Effector memory CD8-positive, alpha-beta T cell (primary cell): ENCODE data around the gene CRYBG1.
"Not testable (repeated sequence)": the region's sequence is repeated elsewhere in the genome, so short reads cannot be mapped to it uniquely, and the experiment has no call there.

ENCODE experiments used
- ATAC-seq: fragments of 150-1000 bp; cut with Tn5 transposase; replicated peaks from 2 replicates; pipeline ENCODE4 v1.10.0; 2021; ENCODE audit warnings: mild to moderate bottlenecking, moderate library complexity
- DNase-seq, 3 experiments: peaks; one replicate each; pipeline ENCODE4 v3.0.0; 2021
- H3K27ac Mint-ChIP-seq, 2 donors: one replicate each; pipeline ENCODE4 v1.8.0; 2022; ENCODE audit warnings: mild to moderate bottlenecking in 2 of 2, mixed read lengths in 2 of 2, moderate library complexity in 2 of 2
- H3K27me3 Mint-ChIP-seq, 2 donors: one replicate each; pipeline ENCODE4 v1.8.0; 2022; ENCODE audit warnings: mixed read lengths in 2 of 2
- H3K36me3 Mint-ChIP-seq: one replicate; pipeline ENCODE4 v1.8.0; 2022; ENCODE audit warnings: mild to moderate bottlenecking, moderate library complexity, mixed read lengths; ENCODE audit not compliant: insufficient read depth
- H3K4me1 Mint-ChIP-seq, 2 donors: one replicate each; pipeline ENCODE4 v1.8.0; 2022; ENCODE audit warnings: low read depth in 2 of 2, mixed read lengths in 2 of 2
- H3K4me3 Mint-ChIP-seq, 2 donors: one replicate each; pipeline ENCODE4 v1.8.0; 2022; ENCODE audit warnings: mild to moderate bottlenecking in 2 of 2, mixed read lengths in 2 of 2, moderate library complexity in 2 of 2
- H3K9me3 Mint-ChIP-seq, 2 donors: one replicate each; pipeline ENCODE4 v1.8.0; 2022; ENCODE audit warnings: mixed read lengths in 2 of 2

The CRYBG1 gene

DNA sequence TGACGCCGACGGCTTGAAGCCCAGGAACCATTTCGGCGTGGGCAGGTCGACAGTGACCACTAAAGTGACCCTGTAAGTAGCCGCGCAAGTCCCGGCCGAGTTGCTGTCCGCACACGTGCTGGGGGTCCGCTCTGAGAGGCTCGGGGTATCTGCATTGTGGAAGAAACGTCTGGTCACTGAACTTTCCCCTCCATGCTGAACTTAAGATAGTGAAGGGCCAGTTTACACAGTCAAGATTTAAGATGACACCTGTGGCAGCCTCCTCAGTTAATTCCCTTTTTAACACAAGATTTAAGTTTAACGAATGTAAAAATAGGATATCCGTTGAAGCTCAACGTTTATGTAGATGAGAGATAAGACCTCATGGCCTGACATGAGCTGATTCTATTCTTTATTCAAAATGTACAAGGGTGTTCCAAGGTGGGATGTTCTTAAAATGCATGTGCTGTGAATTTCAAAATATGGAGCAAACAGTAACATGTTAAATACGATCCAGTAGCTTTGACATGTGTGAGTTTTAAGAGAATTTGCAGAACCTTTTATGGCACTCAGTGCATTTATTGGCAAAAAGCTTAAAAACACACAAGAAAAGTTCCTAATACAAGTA lies 152.6 kb downstream of the CRYBG1 start:
- Mint-ChIP-seq H3K9me3 (no peaks in the 10 kb centered on the region), H3K4me3 (peak overlapping the region; percentile 96 to 97), H3K4me1 (peaks cover 45 to 57% of the 10 kb centered on the region in 2 donors), H3K27ac (peak overlapping the region; percentile 94 to 96), H3K36me3 (peaks cover 15% of the 10 kb centered on the region), H3K27me3 (no peaks in the 10 kb centered on the region)
- ATAC-seq (no peak), DNase-seq (no peak)

DNA sequence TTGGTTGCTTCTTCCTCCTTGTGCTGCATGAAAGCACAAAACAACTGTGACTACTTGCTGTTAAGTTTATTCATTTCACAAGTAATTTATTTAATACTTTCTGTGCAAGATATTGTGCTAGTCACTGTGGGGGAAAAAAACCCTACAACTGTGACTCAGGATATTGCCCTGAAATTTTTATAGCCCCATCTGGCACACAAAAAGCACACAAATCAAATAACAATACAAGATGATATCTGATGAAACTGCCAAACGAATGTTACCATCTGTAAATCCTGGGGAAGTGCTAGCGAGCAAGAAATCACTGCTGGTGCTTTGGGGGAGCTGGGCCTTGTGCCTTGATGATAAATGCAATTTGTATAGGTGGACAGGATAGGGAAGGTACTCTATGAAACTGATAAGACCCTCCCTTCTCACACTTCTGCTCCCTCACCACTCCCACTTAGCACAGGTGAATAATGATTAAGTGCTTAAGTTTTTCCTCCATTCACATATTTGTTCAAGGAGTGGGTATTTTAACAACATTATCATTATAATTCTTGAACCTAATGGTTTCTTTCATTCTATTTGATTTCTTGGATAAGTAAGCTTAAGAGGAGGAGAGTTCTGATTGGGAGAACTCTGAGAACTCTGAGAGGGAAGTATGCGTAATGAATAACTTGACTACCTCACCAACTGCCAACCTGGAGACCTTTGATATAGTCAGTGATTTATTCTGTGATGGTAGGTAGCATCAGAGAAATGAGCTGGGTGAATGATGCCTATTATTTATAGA lies 153.5 kb downstream of the CRYBG1 start:
- Mint-ChIP-seq H3K36me3 (peaks cover 18% of the 10 kb centered on the region), H3K27me3 (no peaks in the 10 kb centered on the region), H3K4me3 (peak overlapping the region; percentile 96 to 97), H3K9me3 (no peaks in the 10 kb centered on the region), H3K27ac (peak overlapping the region; percentile 75 to 94), H3K4me1 (peaks cover 46 to 64% of the 10 kb centered on the region in 2 donors)
- DNase-seq (no peak), ATAC-seq (no peak)

DNA sequence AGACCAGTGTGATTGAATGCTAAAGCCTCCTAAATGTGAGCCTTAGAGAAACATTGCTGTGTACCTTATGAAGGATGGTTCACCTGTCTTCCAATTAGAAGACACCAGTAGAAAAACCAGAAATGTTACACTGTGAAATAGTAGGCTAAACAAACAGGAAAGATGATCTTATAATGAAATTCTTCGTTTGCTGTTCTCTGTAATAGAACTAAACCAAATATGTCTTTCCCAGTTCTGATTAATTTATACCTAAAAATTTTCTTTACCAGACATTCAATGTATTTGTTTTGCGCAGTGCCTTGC lies 154.0 kb downstream of the CRYBG1 start:
- H3K4me3 Mint-ChIP-seq: peak overlapping the region; percentile 96 to 97
- H3K9me3 Mint-ChIP-seq: no peaks in the 10 kb centered on the region
- ATAC-seq: no peak
- H3K4me1 Mint-ChIP-seq: peaks cover 50 to 68% of the 10 kb centered on the region in 2 donors
- H3K27me3 Mint-ChIP-seq: no peaks in the 10 kb centered on the region
- DNase-seq: no peak
- peaks cover 22% of the 10 kb centered on the region for H3K36me3 Mint-ChIP-seq
- H3K27ac Mint-ChIP-seq: peak overlapping the region; percentile 75 to 94

DNA sequence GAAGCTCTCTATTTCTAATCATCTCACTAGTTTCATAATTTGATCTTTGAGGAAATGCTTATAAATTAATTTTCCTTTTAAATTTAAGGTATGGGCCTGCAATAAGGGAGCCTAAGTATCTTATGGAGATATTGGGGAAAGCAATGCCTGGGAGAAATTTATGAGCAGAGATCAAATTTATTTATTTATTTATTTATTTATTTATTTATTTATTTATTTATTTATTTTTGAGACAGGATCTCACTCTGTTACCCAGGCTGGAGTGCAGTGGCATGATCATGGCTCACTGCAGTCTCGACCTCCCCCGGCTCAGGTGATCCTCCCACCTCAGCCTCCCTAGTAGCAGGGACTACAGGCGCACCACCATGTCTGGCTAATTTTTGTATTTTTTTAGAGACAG lies 155.1 kb downstream of the CRYBG1 start:
- DNase-seq, ATAC-seq, H3K27me3 Mint-ChIP-seq, H3K9me3 Mint-ChIP-seq: not testable (repeated sequence)
- Mint-ChIP-seq H3K4me3 (peak overlapping the region; percentile 96 to 97), H3K27ac (peak overlapping the region; percentile 71 to 94), H3K36me3 (peaks cover 29% of the 10 kb centered on the region), H3K4me1 (peaks cover 50 to 72% of the 10 kb centered on the region in 2 donors)

DNA sequence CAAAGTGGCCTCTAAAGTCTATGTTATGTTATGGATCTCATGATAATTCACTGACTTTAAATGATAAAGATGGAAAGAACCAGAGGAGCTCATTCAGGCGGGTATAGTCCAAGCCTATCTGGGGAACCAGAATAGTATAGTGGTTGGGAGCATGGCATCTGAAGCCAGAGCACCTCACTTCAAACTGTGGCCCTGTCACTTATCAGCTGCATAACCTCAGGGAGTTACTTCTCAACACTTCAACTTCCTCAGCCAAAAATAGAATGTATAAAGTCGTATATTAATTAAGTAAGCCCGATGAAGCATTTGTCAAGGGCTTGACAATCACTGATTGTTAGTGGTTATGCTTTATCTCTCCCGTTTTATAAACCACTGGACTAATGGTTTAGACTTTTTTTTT lies 156.1 kb downstream of the CRYBG1 start:
- Mint-ChIP-seq H3K27ac (peak overlapping the region; percentile 71 to 94), H3K4me3 (peak overlapping the region; percentile 57 to 96), H3K4me1 (peaks cover 51 to 68% of the 10 kb centered on the region in 2 donors), H3K9me3 (no peaks in the 10 kb centered on the region), H3K36me3 (peaks cover 38% of the 10 kb centered on the region), H3K27me3 (no peaks in the 10 kb centered on the region)
- DNase-seq (no peak), ATAC-seq (no peak)

DNA sequence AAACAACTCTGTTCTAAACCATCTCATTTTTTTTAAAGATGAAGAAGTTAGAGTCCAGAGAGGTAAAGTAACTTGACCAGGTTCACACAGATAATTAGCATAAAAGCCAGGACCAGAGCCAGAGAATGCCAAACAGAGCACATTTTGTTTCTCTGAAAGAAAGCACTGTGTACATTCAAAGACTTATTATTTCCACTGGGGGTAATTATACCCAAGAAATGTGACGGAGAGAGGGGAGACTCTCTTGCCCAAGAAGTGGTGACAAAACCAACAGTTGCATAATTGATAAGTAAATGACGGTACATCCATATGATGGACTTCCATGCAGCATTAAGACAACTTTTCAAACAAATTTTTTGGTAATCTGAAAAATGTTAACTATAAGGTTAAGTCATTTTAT lies 157.2 kb downstream of the CRYBG1 start:
- Mint-ChIP-seq H3K4me1 (peaks cover 52 to 73% of the 10 kb centered on the region in 2 donors), H3K27ac (peak overlapping the region; percentile 26 to 31), H3K4me3 (peak overlapping the region in 1 of 2 donors; percentile 44), H3K9me3 (no peaks in the 10 kb centered on the region), H3K36me3 (peaks cover 41% of the 10 kb centered on the region), H3K27me3 (no peaks in the 10 kb centered on the region)
- DNase-seq (no peak), ATAC-seq (no peak)

DNA sequence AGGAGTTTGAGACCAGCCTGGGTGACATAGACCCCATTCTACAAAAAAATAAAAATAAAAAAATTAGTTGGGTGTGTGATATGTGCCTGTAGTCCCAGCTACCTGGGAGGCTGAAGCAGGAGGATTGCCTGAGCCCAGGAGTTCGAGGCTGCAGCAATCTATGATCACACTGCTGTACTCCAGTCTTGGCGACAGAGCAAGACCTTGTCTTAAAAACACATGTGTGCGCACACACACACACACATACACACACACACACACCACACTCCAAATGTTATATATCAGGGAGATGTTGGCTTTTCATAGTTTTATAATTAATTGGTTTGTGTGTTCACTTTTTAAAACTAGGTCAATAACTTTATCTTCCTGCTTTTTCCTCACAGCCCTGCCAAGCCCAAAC lies 158.2 kb downstream of the CRYBG1 start:
- ATAC-seq: no peak
- Mint-ChIP-seq H3K4me3 (peak overlapping the region; percentile 89 to 90), H3K36me3 (peaks cover 47% of the 10 kb centered on the region)

DNA sequence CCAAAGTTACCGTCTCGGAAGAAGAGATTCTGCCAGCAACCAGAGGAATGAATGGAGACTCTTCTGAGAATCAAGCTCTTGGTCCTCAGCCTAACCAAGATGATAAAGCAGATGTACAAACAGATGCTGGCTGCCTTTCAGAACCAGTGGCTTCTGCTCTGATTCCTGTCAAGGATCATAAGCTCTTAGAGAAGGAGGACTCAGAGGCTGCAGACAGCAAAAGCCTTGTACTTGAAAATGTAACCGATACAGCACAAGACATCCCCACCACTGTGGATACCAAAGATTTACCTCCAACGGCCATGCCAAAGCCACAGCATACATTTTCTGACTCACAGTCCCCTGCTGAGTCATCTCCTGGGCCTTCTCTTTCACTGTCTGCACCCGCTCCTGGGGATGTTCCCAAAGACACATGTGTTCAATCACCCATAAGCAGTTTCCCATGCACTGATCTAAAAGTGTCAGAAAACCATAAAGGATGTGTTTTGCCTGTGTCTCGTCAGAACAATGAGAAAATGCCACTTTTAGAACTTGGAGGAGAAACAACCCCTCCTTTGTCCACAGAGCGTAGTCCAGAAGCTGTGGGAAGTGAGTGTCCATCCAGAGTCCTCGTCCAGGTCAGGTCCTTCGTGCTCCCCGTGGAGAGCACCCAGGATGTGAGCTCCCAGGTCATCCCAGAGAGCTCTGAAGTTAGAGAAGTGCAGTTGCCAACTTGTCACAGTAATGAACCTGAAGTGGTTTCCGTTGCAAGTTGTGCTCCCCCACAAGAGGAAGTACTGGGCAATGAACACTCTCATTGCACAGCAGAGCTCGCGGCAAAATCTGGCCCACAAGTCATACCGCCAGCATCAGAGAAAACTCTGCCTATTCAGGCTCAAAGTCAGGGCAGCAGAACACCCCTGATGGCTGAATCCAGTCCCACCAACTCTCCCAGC lies 159.2 kb downstream of the CRYBG1 start:
- peak overlapping the region; percentile 95 to 97 for H3K27ac Mint-ChIP-seq
- peaks cover 55 to 72% of the 10 kb centered on the region in 2 donors for H3K4me1 Mint-ChIP-seq
- H3K27me3 Mint-ChIP-seq: no peaks in the 10 kb centered on the region
- no peaks in the 10 kb centered on the region for H3K9me3 Mint-ChIP-seq
- peak; percentile 64 for ATAC-seq
- peak overlapping the region; percentile 89 to 90 for H3K4me3 Mint-ChIP-seq
- peaks cover 51% of the 10 kb centered on the region for H3K36me3 Mint-ChIP-seq
- DNase-seq: peak; percentile 72 to 76 (median 75)

More for the DNA sequence above, 158.2 kb downstream of the CRYBG1 start:
- H3K4me1 Mint-ChIP-seq: peaks cover 56 to 73% of the 10 kb centered on the region in 2 donors
- DNase-seq: no peak
- peak overlapping the region; percentile 95 to 97 for H3K27ac Mint-ChIP-seq
- no peaks in the 10 kb centered on the region for H3K27me3 Mint-ChIP-seq
- H3K9me3 Mint-ChIP-seq: no peaks in the 10 kb centered on the region

DNA sequence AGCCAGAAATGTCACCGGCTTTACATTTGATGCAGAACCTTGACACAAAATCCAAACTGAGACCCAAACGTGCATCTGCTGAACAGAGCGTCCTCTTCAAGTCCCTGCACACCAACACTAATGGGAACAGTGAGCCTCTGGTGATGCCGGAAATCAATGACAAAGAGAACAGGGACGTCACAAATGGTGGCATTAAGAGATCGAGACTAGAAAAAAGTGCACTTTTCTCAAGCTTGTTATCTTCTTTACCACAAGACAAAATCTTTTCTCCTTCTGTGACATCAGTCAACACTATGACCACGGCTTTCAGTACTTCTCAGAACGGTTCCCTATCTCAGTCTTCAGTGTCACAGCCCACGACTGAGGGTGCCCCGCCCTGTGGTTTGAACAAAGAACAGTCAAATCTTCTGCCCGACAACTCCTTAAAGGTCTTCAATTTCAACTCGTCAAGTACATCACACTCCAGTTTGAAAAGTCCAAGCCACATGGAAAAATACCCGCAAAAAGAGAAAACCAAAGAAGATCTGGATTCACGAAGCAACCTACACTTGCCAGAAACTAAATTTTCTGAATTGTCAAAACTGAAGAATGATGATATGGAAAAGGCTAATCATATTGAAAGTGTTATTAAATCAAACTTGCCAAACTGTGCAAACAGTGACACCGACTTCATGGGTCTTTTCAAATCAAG lies 160.3 kb downstream of the CRYBG1 start:
- ATAC-seq: peak; percentile 71
- no peaks in the 10 kb centered on the region for H3K9me3 Mint-ChIP-seq
- H3K27ac Mint-ChIP-seq: peak overlapping the region; percentile 95 to 97
- H3K27me3 Mint-ChIP-seq: no peaks in the 10 kb centered on the region
- DNase-seq: peak; percentile 73 to 78 (median 75)
- H3K36me3 Mint-ChIP-seq: peaks cover 60% of the 10 kb centered on the region
- H3K4me3 Mint-ChIP-seq: peak overlapping the region; percentile 89 to 90
- H3K4me1 Mint-ChIP-seq: peaks cover 55 to 73% of the 10 kb centered on the region in 2 donors

DNA sequence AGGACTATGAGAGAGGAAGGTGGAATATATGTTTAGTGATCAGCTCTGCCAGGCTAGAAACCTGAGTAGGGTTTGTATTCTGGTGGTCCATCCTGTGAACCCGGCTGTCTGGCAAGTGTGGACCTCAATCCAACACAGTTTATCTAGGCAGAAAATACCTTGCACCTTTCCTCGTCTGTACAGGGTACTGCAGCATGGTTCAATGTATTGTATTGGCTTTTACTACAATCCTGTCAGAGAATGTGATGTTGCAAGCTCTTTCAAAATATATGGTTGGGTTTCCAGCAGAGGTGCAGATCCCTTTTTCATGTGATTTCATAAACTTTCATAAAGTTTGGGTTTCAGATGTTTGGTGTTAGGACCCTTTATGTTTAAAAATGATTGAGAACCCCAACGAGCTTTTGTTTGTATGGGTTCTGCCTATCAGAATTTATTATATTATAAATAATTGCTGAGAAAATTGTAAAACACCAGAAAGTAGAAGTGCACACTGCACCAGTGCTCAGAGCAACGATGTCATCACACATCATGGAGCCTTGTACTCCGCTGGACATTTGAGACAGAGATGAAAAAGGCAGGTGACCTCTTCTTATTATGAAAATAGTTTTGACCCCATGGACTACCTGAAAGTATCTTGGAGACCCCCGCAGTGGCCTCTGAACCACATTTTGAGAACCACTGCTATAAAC lies 162.2 kb downstream of the CRYBG1 start:
- Mint-ChIP-seq H3K36me3 (peaks cover 71% of the 10 kb centered on the region), H3K4me3 (peak overlapping the region; percentile 89 to 90)

DNA sequence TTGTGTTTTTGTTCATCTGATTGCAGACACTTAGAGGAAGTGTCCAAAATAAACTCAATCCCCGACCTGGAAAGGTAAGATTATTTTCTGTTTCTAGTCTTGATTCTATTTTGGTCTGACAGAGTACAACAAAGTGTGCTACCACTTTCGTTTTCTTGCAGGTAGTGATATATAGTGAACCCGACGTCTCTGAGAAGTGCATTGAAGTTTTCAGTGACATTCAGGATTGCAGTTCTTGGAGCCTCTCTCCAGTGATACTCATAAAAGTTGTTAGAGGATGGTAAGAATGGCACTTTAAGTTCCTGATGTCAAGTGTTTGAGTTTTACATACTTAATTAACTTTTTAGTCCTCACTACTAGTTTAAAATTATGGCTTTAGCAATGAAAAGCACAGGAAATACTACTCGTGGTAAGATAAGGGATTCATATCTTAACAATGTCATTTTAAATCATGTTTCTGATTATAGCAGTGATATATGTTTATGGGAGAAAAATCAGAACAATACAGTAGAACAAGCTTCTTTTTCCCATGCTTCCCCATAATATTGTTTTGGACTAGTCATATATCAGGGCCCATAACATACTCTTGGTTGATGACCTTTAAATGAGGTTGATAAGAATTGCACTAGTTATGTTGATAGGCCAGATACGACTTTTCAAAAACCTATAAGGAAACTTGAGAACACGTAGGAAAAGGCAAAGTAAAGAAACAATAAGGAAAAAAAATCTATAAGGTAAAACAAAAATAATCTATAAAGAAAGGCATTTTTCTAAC lies 164.8 kb downstream of the CRYBG1 start:
- DNase-seq: no peak
- peaks cover 37 to 63% of the 10 kb centered on the region in 2 donors for H3K4me1 Mint-ChIP-seq

More for the DNA sequence above, 162.2 kb downstream of the CRYBG1 start:
- Mint-ChIP-seq H3K27me3 (no peaks in the 10 kb centered on the region), H3K9me3 (no peaks in the 10 kb centered on the region), H3K27ac (peak overlapping the region; percentile 95 to 97), H3K4me1 (peaks cover 47 to 63% of the 10 kb centered on the region in 2 donors)
- ATAC-seq: no peak
- no peak for DNase-seq

DNA sequence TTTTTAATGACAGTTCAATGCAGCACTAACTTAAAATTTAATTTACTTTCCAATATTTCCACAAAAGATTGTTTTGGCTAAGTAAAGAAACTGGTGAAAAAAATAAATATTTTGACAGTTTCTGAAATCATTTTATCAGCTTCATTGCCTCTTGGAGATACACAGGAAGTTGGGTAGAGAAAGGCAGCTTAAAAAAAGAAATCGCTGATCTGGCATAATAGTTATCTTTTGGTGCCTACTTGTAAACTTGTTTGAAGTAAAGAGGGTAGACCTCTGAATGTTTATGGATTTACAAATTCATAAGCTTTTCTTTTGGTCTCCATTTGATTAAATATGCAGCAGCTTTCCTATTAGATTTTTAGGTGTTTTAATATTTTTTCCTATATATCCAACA lies 165.4 kb downstream of the CRYBG1 start:
- DNase-seq (no peak), ATAC-seq (no peak)
- no peaks in the 10 kb centered on the region for H3K27me3 Mint-ChIP-seq
- peak overlapping the region; percentile 95 to 97 for H3K27ac Mint-ChIP-seq
- peaks cover 80% of the 10 kb centered on the region for H3K36me3 Mint-ChIP-seq
- no peaks in the 10 kb centered on the region for H3K9me3 Mint-ChIP-seq
- peaks cover 33 to 63% of the 10 kb centered on the region in 2 donors for H3K4me1 Mint-ChIP-seq
- H3K4me3 Mint-ChIP-seq: peak overlapping the region; percentile 89 to 90

More for the DNA sequence above, 164.8 kb downstream of the CRYBG1 start:
- no peak for ATAC-seq
- Mint-ChIP-seq H3K27ac (peak overlapping the region; percentile 95 to 97), H3K9me3 (no peaks in the 10 kb centered on the region), H3K36me3 (peaks cover 82% of the 10 kb centered on the region), H3K27me3 (no peaks in the 10 kb centered on the region), H3K4me3 (peak overlapping the region; percentile 89 to 90)
